WTC11 (cell line): ENCODE results near the gene ZMIZ1. TPM values are rescaled to one million over a fixed set of nuclear protein-coding genes. Genes with fewer than 3 reads are reported as not detected.

Experiments
- ATAC-seq: fragments of 200-7000 bp; cut with Tn5 transposase; 2 replicates; pipeline ENCODE4 v1.10.0; 2021; ENCODE audit warnings: mild to moderate bottlenecking, moderate library complexity
- CTCF ChIA-PET: fragments of 300-600 bp; sonication (Branson Sonifier 250); formaldehyde crosslinking; loops from one replicate; lab custom pipeline; 2021; ENCODE audit warnings: antibody characterized with exemption; lab: Charles Lee
- POLR2A ChIA-PET: fragments of 350-600 bp; sonication (Branson Sonifier 250); formaldehyde crosslinking; loops from one replicate; lab custom pipeline; 2021; ENCODE audit warnings: antibody characterized with exemption; lab: Charles Lee
- DNase-seq: peaks from one replicate; pipeline ENCODE4 v3.0.0; 2021; ENCODE audit warnings: low spot score
- H3K27ac Mint-ChIP-seq: 2 replicates; pipeline ENCODE4 v1.8.0; 2021; ENCODE audit warnings: mixed read lengths
- H3K27me3 Mint-ChIP-seq: 2 replicates; pipeline ENCODE4 v1.8.0; 2021; ENCODE audit warnings: low read depth, mild to moderate bottlenecking, moderate library complexity, mixed read lengths
- H3K36me3 Mint-ChIP-seq: 2 replicates; pipeline ENCODE4 v1.8.0; 2021; ENCODE audit warnings: mixed read lengths
- H3K4me1 Mint-ChIP-seq: 2 replicates; pipeline ENCODE4 v1.8.0; 2022; ENCODE audit warnings: mixed read lengths
- H3K4me3 Mint-ChIP-seq: 2 replicates; pipeline ENCODE4 v1.8.0; 2021; ENCODE audit warnings: mild to moderate bottlenecking, moderate library complexity, mixed read lengths
- H3K9me3 Mint-ChIP-seq: 2 replicates; pipeline ENCODE4 v1.8.0; 2021; ENCODE audit warnings: mixed read lengths
- ARID4B ChIP-seq: sonication (generic); formaldehyde crosslinking; IDR thresholded peaks from 2 replicates; pipeline ENCODE4 v1.8.0; 2023; ENCODE audit warnings: missing genetic modification reagents, mild to moderate bottlenecking, borderline replicate concordance
- CTCF ChIP-seq: fragments of 200-600 bp; IDR thresholded peaks from 2 replicates; pipeline ENCODE4 v1.8.0; 2022; ENCODE audit warnings: antibody characterized with exemption
- FOXP1 ChIP-seq: sonication (generic); formaldehyde crosslinking; IDR thresholded peaks from 2 replicates; pipeline ENCODE4 v1.8.0; 2022; ENCODE audit warnings: missing genetic modification reagents, mild to moderate bottlenecking, moderate library complexity, borderline replicate concordance
- MAX ChIP-seq: sonication (generic); formaldehyde crosslinking; IDR thresholded peaks from 2 replicates; pipeline ENCODE4 v1.8.0; 2022; ENCODE audit warnings: mild to moderate bottlenecking, missing genetic modification reagents
- NR3C1 ChIP-seq: sonication (generic); formaldehyde crosslinking; conservative IDR thresholded peaks from 2 replicates; pipeline ENCODE4 v1.8.1; 2023; ENCODE audit warnings: low read depth, mild to moderate bottlenecking, missing genetic modification reagents
- OVOL2 ChIP-seq: fragments of 250-450 bp; sonication (Bioruptor Pico); IDR thresholded peaks from 2 replicates; pipeline ENCODE4 v1.9.0; 2021; ENCODE audit warnings: mild to moderate bottlenecking, borderline replicate concordance
- RELA ChIP-seq: sonication (generic); formaldehyde crosslinking; IDR thresholded peaks from 2 replicates; pipeline ENCODE4 v1.8.1; 2022; ENCODE audit warnings: missing genetic modification reagents, mild to moderate bottlenecking, borderline replicate concordance
- SMAD3 ChIP-seq: sonication (generic); formaldehyde crosslinking; IDR thresholded peaks from 2 replicates; pipeline ENCODE4 v1.8.0; 2022; ENCODE audit warnings: missing genetic modification reagents, mild to moderate bottlenecking, borderline replicate concordance
- SOX15 ChIP-seq: fragments of 250-450 bp; sonication (Bioruptor Pico); IDR thresholded peaks from 2 replicates; pipeline ENCODE4 v1.9.0; 2021; ENCODE audit warnings: mild to moderate bottlenecking
- TCF7 ChIP-seq: sonication (generic); formaldehyde crosslinking; IDR thresholded peaks from 2 replicates; pipeline ENCODE4 v1.8.0; 2022; ENCODE audit warnings: mild to moderate bottlenecking, low read depth, missing genetic modification reagents, moderate library complexity
- ZNF219 ChIP-seq: sonication (generic); formaldehyde crosslinking; IDR thresholded peaks from 2 replicates; pipeline ENCODE4 v1.8.0; 2023; ENCODE audit warnings: missing genetic modification reagents, mild to moderate bottlenecking, borderline replicate concordance
- ZNF263 ChIP-seq: sonication (generic); formaldehyde crosslinking; IDR thresholded peaks from 2 replicates; pipeline ENCODE4 v1.8.1; 2022; ENCODE audit warnings: low read depth, mild to moderate bottlenecking, moderate library complexity, missing genetic modification reagents
- ZNF281 ChIP-seq: sonication (generic); formaldehyde crosslinking; IDR thresholded peaks from 2 replicates; pipeline ENCODE4 v1.8.0; 2023; ENCODE audit warnings: mild to moderate bottlenecking, missing genetic modification reagents
- ZNF423 ChIP-seq: fragments of 250-450 bp; sonication (Bioruptor Pico); IDR thresholded peaks from 2 replicates; pipeline ENCODE4 v2.1.2; 2022; ENCODE audit warnings: mild to moderate bottlenecking, moderate library complexity
- ZNF512 ChIP-seq: sonication (generic); formaldehyde crosslinking; IDR thresholded peaks from 2 replicates; pipeline ENCODE4 v1.8.1; 2022; ENCODE audit warnings: missing genetic modification reagents, borderline replicate concordance
- ZNF532 ChIP-seq: fragments of 250-450 bp; sonication (Bioruptor Pico); IDR thresholded peaks from 2 replicates; pipeline ENCODE4 v1.9.0; 2021; ENCODE audit warnings: mild to moderate bottlenecking, borderline replicate concordance
- total RNA-seq: library from RNA; stranded (reverse); gene quantifications from 3 replicates; pipeline ENCODE4 v1.2.3, GENCODE V29; 2021

The ZMIZ1 gene
- total RNA-seq, 1 experiment from 2014 or later = 44.4 TPM

- TF ChIP-seq ZNF532 (CRISPR knock-in tag) = no peak
- no peak for TF ChIP-seq MAX
- no peak for TF ChIP-seq NR3C1 (CRISPR knock-in tag)
- no peak for TF ChIP-seq ZNF219 (CRISPR knock-in tag)
These were observed 48.3 kb downstream of the ZMIZ1 start (continued) for GRCh38 chr10:79116801-79117723.

GRCh38 chr10:79118286-79119202 is 49.8 kb downstream of the ZMIZ1 start:
- Mint-ChIP-seq H3K4me3 (no peak overlapping the region), H3K36me3 (peaks cover 9% of the 10 kb centered on the region; the same call in 1 of the 2 replicates), H3K27me3 (no peaks in the 10 kb centered on the region), H3K27ac (peak overlapping the region; percentile 41; the same call in 1 of the 2 replicates), H3K9me3 (no peaks in the 10 kb centered on the region), H3K4me1 (peaks cover 46% of the 10 kb centered on the region)
- TF ChIP-seq FOXP1 (CRISPR knock-in tag) = no peak
- no peak for TF ChIP-seq ZNF423 (CRISPR knock-in tag)
- no peak for TF ChIP-seq SMAD3 (CRISPR knock-in tag)
- TF ChIP-seq TCF7 = no peak
- TF ChIP-seq RELA = no peak
- no peak for TF ChIP-seq ZNF281 (CRISPR knock-in tag)
- TF ChIP-seq SOX15 = no peak
- TF ChIP-seq ZNF219 (CRISPR knock-in tag) = no peak
- no peak for TF ChIP-seq CTCF
- no peak for TF ChIP-seq ARID4B
- no peak for TF ChIP-seq OVOL2 (CRISPR knock-in tag)
- no peak for TF ChIP-seq ZNF512 (CRISPR knock-in tag)
- no peak for TF ChIP-seq ZNF263
- CTCF ChIA-PET = interaction anchor here (1.2 to 1.7 kb wide), 3 partner anchors 12 to 66 kb away, joined by 3 to 7 read pairs (median 4); no protein-coding TSS in a partner anchor
- no peak for DNase-seq
- POLR2A ChIA-PET = no interaction called here
- no peak for ATAC-seq
